ENCODE data around the gene GJB3. TPM values are rescaled to one million over a fixed set of nuclear protein-coding genes. Genes with fewer than 3 reads are reported as not detected.

Gene GJB3
- total RNA-seq, 1 experiment from 2014 or later, result 46.7 TPM

- TF ChIP-seq CTCF (IDR thresholded peaks at IDR 0.05 in 2 of 3, conservative IDR thresholded peaks at IDR 0.05 in 1 of 3; ENCODE audit: borderline replicate concordance in 1 of 3, insufficient read depth in 1 of 3, low read depth in 2 of 3, low read length in 2 of 3) (peak in 2 of 3 experiments; percentile 21 to 40; a peak in 3 of 6 replicates), SRF (IDR thresholded peaks at IDR 0.05; ENCODE audit: low read depth) (no peak), ZNF274 (IDR thresholded peaks at IDR 0.05; ENCODE audit: low read depth, low read length) (no peak), POLR2AphosphoS5 (IDR thresholded peaks at IDR 0.05; ENCODE audit: low read depth, low read length) (peak; percentile 46; the same call in 1 of the 2 replicates)
- TSS peak; percentile 57 for BruUV-seq (replicated peaks)
These were observed 904 bp downstream of the GJB3 start for GRCh38 chr1:34781844-34782391.

GRCh38 chr1:34784751-34785221 is 3.8 kb downstream of the GJB3 start:
- Histone ChIP-seq H3K9me2 (ENCODE audit: insufficient read depth) (no peaks in the 10 kb centered on the region), H3K27ac (ENCODE audit: low read depth, low read length) (no peak overlapping the region), H3K79me2 (ENCODE audit: insufficient read depth, low read length) (peaks cover 48% of the 10 kb centered on the region), H3K9me3 (ENCODE audit: control insufficient read depth in 1 of 2, insufficient read depth in 1 of 2, low read depth in 1 of 2, low read length in 2 of 2) (no peaks in the 10 kb centered on the region), H2AFZ (ENCODE audit: low read depth, low read length, poor library complexity, severe bottlenecking) (no peak overlapping the region), H4K20me1 (ENCODE audit: insufficient read depth) (no peaks in the 10 kb centered on the region), H3K4me2 (ENCODE audit: low read length) (no peak overlapping the region), H3K36me3 (ENCODE audit: control insufficient read depth in 1 of 2, insufficient read depth in 2 of 2, low read length in 2 of 2) (peaks cover 4 to 24% of the 10 kb centered on the region in 2 experiments; a peak in 2 of 4 replicates), H3K9ac (ENCODE audit: low read length) (no peak overlapping the region), H3K4me1 (ENCODE audit: control insufficient read depth in 1 of 2, insufficient read depth in 2 of 2, low read length in 2 of 2) (peaks cover 30 to 51% of the 10 kb centered on the region in 2 experiments), H3K4me3 (replicated peaks in 1 of 2; ENCODE audit: low read depth in 1 of 2, low read length in 2 of 2) (no peak overlapping the region), H3K27me3 (ENCODE audit: insufficient read depth, low read length) (no peaks in the 10 kb centered on the region)
- ChIA-PET CTCF (no interaction called here), RAD21 (ENCODE audit: low non-redundant PET in 1 of 2, low total read pairs in 2 of 2, uncharacterized antibody in 2 of 2, unreplicated experiment in 2 of 2) (no interaction called here), POLR2A (no interaction called here)
- DNase-seq (ENCODE audit: low read depth, low spot score) (no peak), ATAC-seq (no peak)
- intact Hi-C loops (cut with micrococcal nuclease), result no loop called here
- BruUV-seq (replicated peaks), result no TSS peak
- TF ChIP-seq FOSL1 (IDR thresholded peaks at IDR 0.05; ENCODE audit: low read depth), result no peak
- TF ChIP-seq REST (IDR thresholded peaks at IDR 0.05; ENCODE audit: low read depth), result no peak
- no peak for TF ChIP-seq EZH2phosphoT487 (IDR thresholded peaks at IDR 0.05; ENCODE audit: borderline replicate concordance)
- TF ChIP-seq SIN3A (IDR thresholded peaks at IDR 0.05; ENCODE audit: low read depth), result no peak
- no peak for TF ChIP-seq TCF7L2 (IDR thresholded peaks at IDR 0.05; ENCODE audit: borderline replicate concordance, extremely low read depth, insufficient read depth, insufficient read length)
- TF ChIP-seq CBX3 (IDR thresholded peaks at IDR 0.05; ENCODE audit: low read depth), result no peak
- no peak for TF ChIP-seq EGR1 (IDR thresholded peaks at IDR 0.05; ENCODE audit: low read depth)
- TF ChIP-seq RAD21 (IDR thresholded peaks at IDR 0.05; ENCODE audit: low read depth), result no peak
- TF ChIP-seq YY1 (IDR thresholded peaks at IDR 0.05; ENCODE audit: extremely low read depth, insufficient replicate concordance, low read depth, low read length), result no peak
- no peak for TF ChIP-seq CEBPB (IDR thresholded peaks at IDR 0.05; ENCODE audit: low read depth)
- TF ChIP-seq ZNF274 (IDR thresholded peaks at IDR 0.05; ENCODE audit: low read depth, low read length), result no peak

More at GRCh38 chr1:34781844-34782391, 904 bp downstream of the GJB3 start:
- POLR2A ChIA-PET, result interaction anchor here (0.6 to 0.9 kb wide), 2 partner anchors 10 to 19 kb away, joined by 3 read pairs; no protein-coding TSS in a partner anchor
- peaks cover 4 to 23% of the 10 kb centered on the region in 2 experiments; a peak in 2 of 4 replicates for H3K36me3 ChIP-seq (ENCODE audit: control insufficient read depth in 1 of 2, insufficient read depth in 2 of 2, low read length in 2 of 2)
- peaks cover 48% of the 10 kb centered on the region for H3K79me2 ChIP-seq (ENCODE audit: insufficient read depth, low read length)
- no peaks in the 10 kb centered on the region for H3K27me3 ChIP-seq (ENCODE audit: insufficient read depth, low read length)
- no peaks in the 10 kb centered on the region for H4K20me1 ChIP-seq (ENCODE audit: insufficient read depth)
- CTCF ChIA-PET, result interaction anchor here (0.9 to 1.6 kb wide), 3 partner anchors 39 to 78 kb away, joined by 3 to 8 read pairs (median 8); partner anchors contain the start of gene SMIM12
- no peaks in the 10 kb centered on the region for H3K9me2 ChIP-seq (ENCODE audit: insufficient read depth)
- peak overlapping the region; percentile 84 to 92 for H3K4me3 ChIP-seq (replicated peaks in 1 of 2; ENCODE audit: low read depth in 1 of 2, low read length in 2 of 2)
- DNase-seq (ENCODE audit: low read depth, low spot score) (no peak), ATAC-seq (peak; percentile 59)
- H3K4me1 ChIP-seq (ENCODE audit: control insufficient read depth in 1 of 2, insufficient read depth in 2 of 2, low read length in 2 of 2), result peaks cover 39 to 64% of the 10 kb centered on the region in 2 experiments
- intact Hi-C loops (cut with micrococcal nuclease), result no loop called here
- peak overlapping the region; percentile 83 for H3K9ac ChIP-seq (ENCODE audit: low read length)
- H3K9me3 ChIP-seq (ENCODE audit: control insufficient read depth in 1 of 2, insufficient read depth in 1 of 2, low read depth in 1 of 2, low read length in 2 of 2), result no peaks in the 10 kb centered on the region
- no peak overlapping the region for H2AFZ ChIP-seq (ENCODE audit: low read depth, low read length, poor library complexity, severe bottlenecking)
- RAD21 ChIA-PET (ENCODE audit: low non-redundant PET in 1 of 2, low total read pairs in 2 of 2, uncharacterized antibody in 2 of 2, unreplicated experiment in 2 of 2), result no interaction called here
- peak overlapping the region; percentile 98 for H3K27ac ChIP-seq (ENCODE audit: low read depth, low read length)
- H3K4me2 ChIP-seq (ENCODE audit: low read length), result peak overlapping the region; percentile 86

Measured in HCT116 (cell line).